Measurements from ENCODE around the gene S1PR4. TPM values are rescaled to one million over a fixed set of nuclear protein-coding genes. Genes with fewer than 3 reads are reported as not detected.

Gene S1PR4
- total RNA-seq, 1 experiment from 2014 or later = 0.26 TPM

DNA sequence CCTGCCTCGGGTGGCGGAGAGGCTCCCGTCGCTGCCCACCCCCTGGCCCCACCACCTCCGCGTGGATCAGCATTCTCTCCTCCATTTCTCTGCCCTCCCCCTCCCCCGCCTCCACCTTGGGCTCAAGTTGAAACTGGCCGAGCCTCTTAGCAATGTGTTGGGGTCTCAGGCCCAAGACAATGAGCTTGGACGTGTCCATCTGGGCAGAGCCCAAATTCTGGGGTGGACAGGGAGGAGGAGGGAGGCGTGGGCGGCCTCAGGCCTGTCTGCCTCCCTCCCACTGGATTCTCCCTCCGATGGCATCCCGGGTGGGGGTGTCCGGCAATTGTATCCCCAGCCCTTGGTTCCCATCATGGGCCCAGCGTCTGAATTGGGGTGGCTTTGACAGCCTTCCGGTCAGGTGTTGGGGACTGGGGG is 47.1 kb downstream of the S1PR4 start:
- Histone ChIP-seq H4K20me1 (ENCODE audit: low read length) (no peaks in the 10 kb centered on the region), H3F3A (ENCODE audit: low read length, unreplicated experiment) (no peaks in the 10 kb centered on the region), H3K79me2 (ENCODE audit: low read length) (no peaks in the 10 kb centered on the region), H3K9me2 (replicated peaks; ENCODE audit: low read length) (no peaks in the 10 kb centered on the region), H3K36me3 (ENCODE audit: low read depth, low read length) (no peaks in the 10 kb centered on the region), H2AFZ (ENCODE audit: low read length) (no peak overlapping the region), H3K4me3 (ENCODE audit: low read length) (no peak overlapping the region), H3K27me3 (ENCODE audit: low read length) (no peaks in the 10 kb centered on the region; the same call in 1 of the 2 replicates), H3K27ac (ENCODE audit: low read length) (no peak overlapping the region), H3K9ac (ENCODE audit: low read length) (no peak overlapping the region), H3K9me3 (ENCODE audit: low read length) (no peaks in the 10 kb centered on the region), H3K4me2 (ENCODE audit: low read length) (no peak overlapping the region), H3K4me1 (ENCODE audit: insufficient read depth, low read length) (no peaks in the 10 kb centered on the region)
- no TSS peak for BruUV-seq (replicated peaks)
- DNase-seq (no peak), ATAC-seq (no peak)
- intact Hi-C loops (cut with micrococcal nuclease) = no loop called here
- ChIA-PET CTCF (no interaction called here), POLR2A (ENCODE audit: unreplicated experiment) (no interaction called here)
- TF ChIP-seq EZH2phosphoT487 (IDR thresholded peaks at IDR 0.05; ENCODE audit: borderline replicate concordance, low read length) = no peak

DNA sequence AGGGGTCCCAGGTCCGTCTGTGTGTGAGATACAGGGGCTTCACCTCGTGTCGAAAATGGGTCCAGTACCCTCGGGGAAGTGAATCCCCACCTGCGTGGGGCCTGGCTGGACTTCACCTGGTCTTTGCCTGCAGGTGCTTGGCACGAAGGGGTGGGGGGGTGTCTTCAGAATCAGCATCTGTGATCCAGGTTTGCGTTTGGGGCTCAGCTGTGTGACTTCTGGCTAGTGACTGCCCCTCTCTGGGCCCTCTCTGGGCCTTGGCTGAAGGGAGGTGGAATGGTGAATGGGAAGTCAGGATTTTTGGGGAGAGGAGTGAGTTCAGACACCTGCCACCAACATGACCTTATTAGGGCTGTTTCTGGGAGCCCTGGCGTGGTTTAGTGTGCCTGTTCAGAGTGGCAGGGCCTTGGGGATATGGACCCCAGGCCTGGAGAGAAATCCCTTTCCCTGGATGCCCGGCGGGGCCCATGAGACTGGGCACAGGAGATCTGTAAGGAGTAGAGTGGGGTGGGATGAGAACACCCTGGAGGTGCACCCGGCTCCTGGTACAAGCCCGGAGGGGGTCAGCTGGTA is 48.6 kb downstream of the S1PR4 start:
- Histone ChIP-seq H3K27me3 (ENCODE audit: low read length) (no peaks in the 10 kb centered on the region; the same call in 1 of the 2 replicates), H3K79me2 (ENCODE audit: low read length) (no peaks in the 10 kb centered on the region), H4K20me1 (ENCODE audit: low read length) (no peaks in the 10 kb centered on the region), H3F3A (ENCODE audit: low read length, unreplicated experiment) (no peaks in the 10 kb centered on the region), H3K9ac (ENCODE audit: low read length) (no peak overlapping the region), H3K9me2 (replicated peaks; ENCODE audit: low read length) (no peaks in the 10 kb centered on the region), H2AFZ (ENCODE audit: low read length) (no peak overlapping the region), H3K4me3 (ENCODE audit: low read length) (no peak overlapping the region), H3K27ac (ENCODE audit: low read length) (no peak overlapping the region), H3K9me3 (ENCODE audit: low read length) (no peaks in the 10 kb centered on the region), H3K4me2 (ENCODE audit: low read length) (no peak overlapping the region), H3K4me1 (ENCODE audit: insufficient read depth, low read length) (no peaks in the 10 kb centered on the region), H3K36me3 (ENCODE audit: low read depth, low read length) (no peaks in the 10 kb centered on the region)
- CTCF ChIA-PET = no interaction called here
- no peak for ATAC-seq
- no peak for TF ChIP-seq EZH2phosphoT487 (IDR thresholded peaks at IDR 0.05; ENCODE audit: borderline replicate concordance, low read length)
- intact Hi-C loops (cut with micrococcal nuclease) = no loop called here
- POLR2A ChIA-PET (ENCODE audit: unreplicated experiment) = no interaction called here
- no peak for DNase-seq
- no TSS peak for BruUV-seq (replicated peaks)

DNA sequence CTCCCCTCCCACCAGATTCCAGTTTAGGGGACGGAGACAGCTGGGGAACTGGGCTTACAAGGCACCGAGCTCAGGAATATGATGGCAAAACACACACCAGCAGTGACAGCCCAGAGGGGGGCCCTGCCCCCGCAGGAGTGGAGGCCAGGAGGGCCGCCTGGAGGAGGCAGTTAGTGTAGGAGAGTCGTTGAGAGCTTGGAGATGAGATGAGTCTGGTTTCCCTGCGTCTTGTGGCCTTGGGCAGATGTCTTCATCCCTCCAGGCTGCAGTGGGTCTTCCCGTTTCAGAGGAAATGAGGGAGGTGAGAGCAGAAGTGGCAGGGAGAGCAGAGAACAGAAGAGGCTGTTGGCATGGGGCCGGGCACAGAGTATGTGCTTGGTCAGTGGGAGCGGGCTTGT is 50.8 kb downstream of the S1PR4 start:
- intact Hi-C loops (cut with micrococcal nuclease) = no loop called here
- no peak for ATAC-seq

More for the DNA sequence above, 50.8 kb downstream of the S1PR4 start:
- CTCF ChIA-PET = no interaction called here
- no peaks in the 10 kb centered on the region for H3K79me2 ChIP-seq (ENCODE audit: low read length)
- H3K4me1 ChIP-seq (ENCODE audit: insufficient read depth, low read length) = no peaks in the 10 kb centered on the region
- H3K9ac ChIP-seq (ENCODE audit: low read length) = no peak overlapping the region
- no peaks in the 10 kb centered on the region; the same call in 1 of the 2 replicates for H3K27me3 ChIP-seq (ENCODE audit: low read length)
- POLR2A ChIA-PET (ENCODE audit: unreplicated experiment) = no interaction called here
- no peaks in the 10 kb centered on the region for H3K9me3 ChIP-seq (ENCODE audit: low read length)
- no peaks in the 10 kb centered on the region for H3K36me3 ChIP-seq (ENCODE audit: low read depth, low read length)
- no peak overlapping the region for H3K4me2 ChIP-seq (ENCODE audit: low read length)
- no peaks in the 10 kb centered on the region for H4K20me1 ChIP-seq (ENCODE audit: low read length)
- no TSS peak for BruUV-seq (replicated peaks)
- H3K9me2 ChIP-seq (replicated peaks; ENCODE audit: low read length) = no peaks in the 10 kb centered on the region
- TF ChIP-seq, protein P1, sequence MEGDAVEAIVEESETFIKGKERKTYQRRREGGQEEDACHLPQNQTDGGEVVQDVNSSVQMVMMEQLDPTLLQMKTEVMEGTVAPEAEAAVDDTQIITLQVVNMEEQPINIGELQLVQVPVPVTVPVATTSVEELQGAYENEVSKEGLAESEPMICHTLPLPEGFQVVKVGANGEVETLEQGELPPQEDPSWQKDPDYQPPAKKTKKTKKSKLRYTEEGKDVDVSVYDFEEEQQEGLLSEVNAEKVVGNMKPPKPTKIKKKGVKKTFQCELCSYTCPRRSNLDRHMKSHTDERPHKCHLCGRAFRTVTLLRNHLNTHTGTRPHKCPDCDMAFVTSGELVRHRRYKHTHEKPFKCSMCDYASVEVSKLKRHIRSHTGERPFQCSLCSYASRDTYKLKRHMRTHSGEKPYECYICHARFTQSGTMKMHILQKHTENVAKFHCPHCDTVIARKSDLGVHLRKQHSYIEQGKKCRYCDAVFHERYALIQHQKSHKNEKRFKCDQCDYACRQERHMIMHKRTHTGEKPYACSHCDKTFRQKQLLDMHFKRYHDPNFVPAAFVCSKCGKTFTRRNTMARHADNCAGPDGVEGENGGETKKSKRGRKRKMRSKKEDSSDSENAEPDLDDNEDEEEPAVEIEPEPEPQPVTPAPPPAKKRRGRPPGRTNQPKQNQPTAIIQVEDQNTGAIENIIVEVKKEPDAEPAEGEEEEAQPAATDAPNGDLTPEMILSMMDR (conservative IDR thresholded peaks at IDR 0.05; ENCODE audit: low read depth, low read length) = no peak
- TF ChIP-seq EZH2 (IDR thresholded peaks at IDR 0.05; ENCODE audit: low read length, unreplicated experiment) (no peak), EZH2phosphoT487 (IDR thresholded peaks at IDR 0.05; ENCODE audit: borderline replicate concordance, low read length) (no peak)
- H2AFZ ChIP-seq (ENCODE audit: low read length) = no peak overlapping the region
- no peak for DNase-seq
- H3K27ac ChIP-seq (ENCODE audit: low read length) = no peak overlapping the region
- no peaks in the 10 kb centered on the region for H3F3A ChIP-seq (ENCODE audit: low read length, unreplicated experiment)
- H3K4me3 ChIP-seq (ENCODE audit: low read length) = no peak overlapping the region

Other genes with a start within 250 kb of the S1PR4 start
- gene ZNF77, start 233.8 kb upstream of the S1PR4 start, total RNA-seq (2014; rRNA removed) = 2.1 and 5.1 TPM in 2 replicates
- 1.9 and 4.1 TPM in 2 replicates for gene TLE6, start 201.2 kb upstream of the S1PR4 start, total RNA-seq (2014; rRNA removed)
- 7.7 and 10.0 TPM in 2 replicates for gene TLE2, start 149.5 kb upstream of the S1PR4 start, total RNA-seq (2014; rRNA removed)
- 351 and 407 TPM in 2 replicates for gene TLE5, start 116.3 kb upstream of the S1PR4 start, total RNA-seq (2014; rRNA removed)
- gene GNA11, start 84.4 kb upstream of the S1PR4 start, total RNA-seq (2014; rRNA removed) = 59.6 and 89.4 TPM in 2 replicates
- gene GNA15, start 42.7 kb upstream of the S1PR4 start, total RNA-seq (2014; rRNA removed) = not detected in 2 replicates
- gene NCLN, start 7.2 kb downstream of the S1PR4 start, total RNA-seq (2014; rRNA removed) = 74.7 and 132 TPM in 2 replicates
- 0.44 and 0.75 TPM in 2 replicates for gene CELF5, start 45.9 kb downstream of the S1PR4 start, total RNA-seq (2014; rRNA removed)
- 31.7 and 49.6 TPM in 2 replicates for gene NFIC, start 187.8 kb downstream of the S1PR4 start, total RNA-seq (2014; rRNA removed)